NCI-H345 treated with DMSO at 0.1 percent for 48 hours (cell line): ENCODE data around the gene EPB41L4B.
A peak's percentile ranks its signal among the peaks of the same experiment; 100 is the strongest.

Source experiments
- DNase-seq: peaks from one replicate; lab custom pipeline; 2025; ENCODE audit not compliant: unreplicated experiment; lab: John Stamatoyannopoulos, UW

The EPB41L4B gene

GRCh38 chr9:109166771-109167601 is 153.9 kb downstream of the EPB41L4B start, which contains the start of gene FRRS1L:
TSS of gene FRRS1L (minus strand) at chr9:109167249. CDS start at chr9:109167138, 111 bp downstream.
- DNase-seq = peak; percentile 12

- no peak for DNase-seq
Observed at GRCh38 chr9:109166171-109166770, 154.6 kb downstream of the EPB41L4B start.

- DNase-seq = no peak
Observed at GRCh38 chr9:109164042-109164441, 156.8 kb downstream of the EPB41L4B start.

- no peak for DNase-seq
Observed at GRCh38 chr9:109163194-109163593, 157.7 kb downstream of the EPB41L4B start.

- DNase-seq = no peak
Observed at GRCh38 chr9:109162677-109163076, 158.2 kb downstream of the EPB41L4B start.

- DNase-seq = no peak
Observed at GRCh38 chr9:109161471-109161870, 159.4 kb downstream of the EPB41L4B start.

GRCh38 chr9:109159583-109159982 is 161.3 kb downstream of the EPB41L4B start:
- DNase-seq = no peak

- no peak for DNase-seq
Observed at GRCh38 chr9:109158651-109159050, 162.2 kb downstream of the EPB41L4B start.

- no peak for DNase-seq
Observed at GRCh38 chr9:109156708-109157107, 164.2 kb downstream of the EPB41L4B start.

GRCh38 chr9:109150925-109151545 is 169.8 kb downstream of the EPB41L4B start:
- DNase-seq = no peak

GRCh38 chr9:109149722-109150121 is 171.1 kb downstream of the EPB41L4B start:
- DNase-seq = no peak

GRCh38 chr9:109149089-109149488 is 171.8 kb downstream of the EPB41L4B start:
- no peak for DNase-seq

GRCh38 chr9:109145051-109145450 is 175.8 kb downstream of the EPB41L4B start:
- DNase-seq = no peak

GRCh38 chr9:109143881-109144562 is 176.8 kb downstream of the EPB41L4B start:
- no peak for DNase-seq

GRCh38 chr9:109141375-109141774 is 179.5 kb downstream of the EPB41L4B start:
- no peak for DNase-seq

GRCh38 chr9:109139851-109140250 is 181.0 kb downstream of the EPB41L4B start:
- no peak for DNase-seq

- DNase-seq = no peak
Observed at GRCh38 chr9:109138421-109138820, 182.4 kb downstream of the EPB41L4B start.

- DNase-seq = no peak
Observed at GRCh38 chr9:109134167-109134578, 186.7 kb downstream of the EPB41L4B start.

- DNase-seq = no peak
Observed at GRCh38 chr9:109133533-109133932, 187.3 kb downstream of the EPB41L4B start.

- DNase-seq = no peak
Observed at GRCh38 chr9:109132567-109133021, 188.3 kb downstream of the EPB41L4B start.
